CD14-positive monocyte (primary cell): ENCODE measurements around the gene CFAP53. TPM values are rescaled to one million over a fixed set of nuclear protein-coding genes. Genes with fewer than 3 reads are reported as not detected.
"Not testable (repeated sequence)": the region's sequence is repeated elsewhere in the genome, so short reads cannot be mapped to it uniquely, and the experiment has no call there.

Experiments used
- DNase-seq, 3 donors: peaks; one replicate each; pipeline ENCODE4 v3.0.0-alpha.2; 2011 to 2022
- H2AFZ ChIP-seq: 2 replicates; pipeline ENCODE4 v1.6.0; 2012; ENCODE audit warnings: mild to moderate bottlenecking, low read depth, low read length, inconsistent platforms; ENCODE audit not compliant: insufficient read depth, poor library complexity, severe bottlenecking
- H3K27ac ChIP-seq, 2 donors: 1 replicate in 1 of 2; 2 replicates in 1 of 2; pipeline ENCODE4 v1.5.1; 2012 to 2013; ENCODE audit warnings: low read length in 2 of 2, control low read depth in 1 of 2, inconsistent platforms in 1 of 2, low read depth in 1 of 2, mild to moderate bottlenecking in 1 of 2
- H3K27me3 ChIP-seq, 2 donors: one replicate each; pipeline versions ENCODE4 v1.6.0 to v1.6.1; 2011 to 2013; ENCODE audit warnings: low read length in 2 of 2; ENCODE audit not compliant: control insufficient read depth in 2 of 2, insufficient read depth in 2 of 2
- H3K36me3 ChIP-seq, 2 donors: replicated peaks in 1 of 2; 1 replicate in 1 of 2; 2 replicates in 1 of 2; pipeline versions ENCODE4 v1.5.1 to v1.6.1; 2012 to 2013; ENCODE audit warnings: low read length in 2 of 2, control low read depth in 1 of 2, inconsistent platforms in 1 of 2, mild to moderate bottlenecking in 1 of 2; ENCODE audit not compliant: insufficient read depth in 2 of 2, control insufficient read depth in 1 of 2
- H3K4me1 ChIP-seq, 2 donors: 1 replicate in 1 of 2; 2 replicates in 1 of 2; pipeline versions ENCODE4 v1.5.1 to v1.6.1; 2012 to 2013; ENCODE audit warnings: low read length in 2 of 2, control low read depth in 1 of 2, inconsistent platforms in 1 of 2, mild to moderate bottlenecking in 1 of 2, moderate library complexity in 1 of 2; ENCODE audit not compliant: insufficient read depth in 2 of 2, control insufficient read depth in 1 of 2
- H3K4me2 ChIP-seq: replicated peaks from 2 replicates; pipeline ENCODE3; 2012; ENCODE audit warnings: low read length, moderate library complexity, mild to moderate bottlenecking; ENCODE audit not compliant: poor library complexity, severe bottlenecking; ENCODE audit errors: extremely low read depth
- H3K4me3 ChIP-seq, 3 experiments: fragments of 200-600 bp in 1 of 3; sonication (generic) in 1 of 3; replicated peaks in 1 of 3; 1 replicate in 2 of 3; 2 replicates in 1 of 3; pipeline ENCODE4 v1.5.1; 2011 to 2013; ENCODE audit warnings: low read length in 3 of 3, mild to moderate bottlenecking in 3 of 3, control low read depth in 2 of 3, low read depth in 2 of 3, inconsistent platforms in 1 of 3, moderate library complexity in 1 of 3
- H3K79me2 ChIP-seq: 2 replicates; pipeline ENCODE4 v1.6.0; 2012; ENCODE audit warnings: mild to moderate bottlenecking, control low read depth, inconsistent platforms, low read length, moderate library complexity; ENCODE audit not compliant: insufficient read depth
- H3K9ac ChIP-seq: 2 replicates; pipeline ENCODE4 v1.6.0; 2017; ENCODE audit warnings: low read length, mild to moderate bottlenecking; ENCODE audit not compliant: insufficient read depth, poor library complexity, severe bottlenecking
- H3K9me3 ChIP-seq, 2 donors: replicated peaks in 1 of 2; 1 replicate in 1 of 2; 2 replicates in 1 of 2; pipeline versions ENCODE4 v1.5.1 to v1.6.1; 2012 to 2013; ENCODE audit warnings: low read length in 2 of 2, control low read depth in 1 of 2; ENCODE audit not compliant: control insufficient read depth in 1 of 2, insufficient read depth in 1 of 2
- H4K20me1 ChIP-seq: 2 replicates; pipeline ENCODE4 v1.6.0; 2012; ENCODE audit warnings: mild to moderate bottlenecking, low read length, control low read depth, moderate library complexity; ENCODE audit not compliant: insufficient read depth
- H3K27ac Mint-ChIP-seq, 7 donors: one replicate each; pipeline ENCODE4 v1.8.0; 2020; ENCODE audit warnings: mild to moderate bottlenecking in 7 of 7, mixed read lengths in 7 of 7, moderate library complexity in 6 of 7, inconsistent platforms in 2 of 7
- H3K27me3 Mint-ChIP-seq, 3 donors: one replicate each; pipeline ENCODE4 v1.8.0; 2021 to 2022; ENCODE audit warnings: low read depth in 3 of 3, mild to moderate bottlenecking in 3 of 3, mixed read lengths in 3 of 3, moderate library complexity in 3 of 3, inconsistent platforms in 1 of 3
- H3K36me3 Mint-ChIP-seq, 2 donors: one replicate each; pipeline ENCODE4 v1.8.0; 2020; ENCODE audit warnings: mixed read lengths in 2 of 2, inconsistent platforms in 1 of 2, mild to moderate bottlenecking in 1 of 2
- H3K4me1 Mint-ChIP-seq: one replicate; pipeline ENCODE4 v1.8.0; 2020; ENCODE audit warnings: mild to moderate bottlenecking, mixed read lengths
- H3K4me3 Mint-ChIP-seq, 2 donors: one replicate each; pipeline ENCODE4 v1.8.0; 2020; ENCODE audit warnings: mild to moderate bottlenecking in 2 of 2, mixed read lengths in 2 of 2, moderate library complexity in 1 of 2
- H3K9me3 Mint-ChIP-seq, 7 donors: one replicate each; pipeline ENCODE4 v1.8.0; 2020 to 2022; ENCODE audit warnings: mixed read lengths in 7 of 7, mild to moderate bottlenecking in 6 of 7, moderate library complexity in 6 of 7, inconsistent platforms in 2 of 7
- WGBS: methylation state at CpG from one replicate; pipeline ENCODE4 v1.1.5; 2013; ENCODE audit warnings: missing lambda C conversion rate; ENCODE audit not compliant: insufficient coverage; 5-methylcytosine and 5-hydroxymethylcytosine counted together
- intact Hi-C, 2 donors: fragments of 100-400 bp; cut with micrococcal nuclease; formaldehyde crosslinking; loops; one replicate each; pipeline versions ENCODE4 v1.15.0 to v1.15.1; 2023
- polyA plus RNA-seq, 3 donors: library from polyadenylated mRNA; depleted of rRNA in 1 of 3; unstranded in 2 of 3; stranded (reverse) in 1 of 3; fragments of 300-500 nt in 2 of 3; fragments of >200 nt in 1 of 3; fragmentation: Illumina TruSeq in 2 of 3; gene quantifications; 1 replicate in 2 of 3; 2 replicates in 1 of 3; pipeline ENCODE4 v1.2.3, GENCODE V29; 2012 to 2021
- TF ChIP-seq, protein P1 (sequence below): fragments of 200-600 bp; IDR thresholded peaks from one replicate; pipeline ENCODE4 v1.8.0; 2022; ENCODE audit warnings: antibody characterized with exemption, mild to moderate bottlenecking

Gene CFAP53
- polyA plus RNA-seq, 3 donors: 0.08 to 0.14 TPM; not detected in 1

DNA sequence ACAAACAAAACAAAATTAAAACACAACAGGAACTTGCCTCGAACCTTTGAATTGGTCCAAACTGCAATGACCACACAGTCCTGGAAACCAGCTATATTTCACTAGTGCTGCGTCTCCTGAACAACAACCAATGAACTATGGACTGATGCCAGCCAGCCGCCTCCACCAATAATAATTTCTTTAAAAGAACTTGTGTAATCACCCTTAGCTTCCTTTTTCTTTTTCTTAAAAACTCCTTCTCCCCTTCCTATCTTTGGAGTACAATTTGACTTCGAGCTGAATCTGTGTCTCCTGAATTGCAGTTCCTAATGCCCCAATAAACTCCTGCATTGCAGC lies 22.8 kb upstream of the CFAP53 start:
- peak overlapping the region in 1 of 3 experiments; percentile 19 for H3K4me3 ChIP-seq
- peaks cover 0 to 2% (median 2%) of the 10 kb centered on the region in 7 donors for H3K9me3 Mint-ChIP-seq
- H3K4me1 ChIP-seq: peaks cover 25 to 42% of the 10 kb centered on the region in 2 donors
- H3K4me1 Mint-ChIP-seq: peaks cover 35% of the 10 kb centered on the region
- peaks cover 0 to 4% (median under 1%) of the 10 kb centered on the region in 3 donors for H3K27me3 Mint-ChIP-seq
- peak overlapping the region; percentile 59 for H2AFZ ChIP-seq
- peak overlapping the region in 1 of 2 donors; percentile 27 for H3K27ac ChIP-seq
- H3K9me3 ChIP-seq: no peaks in the 10 kb centered on the region
- no peak overlapping the region for H3K4me3 Mint-ChIP-seq
- H3K4me2 ChIP-seq: no peak overlapping the region
- H3K36me3 Mint-ChIP-seq: peaks cover 19 to 23% of the 10 kb centered on the region in 2 donors
- TF ChIP-seq, protein P1, sequence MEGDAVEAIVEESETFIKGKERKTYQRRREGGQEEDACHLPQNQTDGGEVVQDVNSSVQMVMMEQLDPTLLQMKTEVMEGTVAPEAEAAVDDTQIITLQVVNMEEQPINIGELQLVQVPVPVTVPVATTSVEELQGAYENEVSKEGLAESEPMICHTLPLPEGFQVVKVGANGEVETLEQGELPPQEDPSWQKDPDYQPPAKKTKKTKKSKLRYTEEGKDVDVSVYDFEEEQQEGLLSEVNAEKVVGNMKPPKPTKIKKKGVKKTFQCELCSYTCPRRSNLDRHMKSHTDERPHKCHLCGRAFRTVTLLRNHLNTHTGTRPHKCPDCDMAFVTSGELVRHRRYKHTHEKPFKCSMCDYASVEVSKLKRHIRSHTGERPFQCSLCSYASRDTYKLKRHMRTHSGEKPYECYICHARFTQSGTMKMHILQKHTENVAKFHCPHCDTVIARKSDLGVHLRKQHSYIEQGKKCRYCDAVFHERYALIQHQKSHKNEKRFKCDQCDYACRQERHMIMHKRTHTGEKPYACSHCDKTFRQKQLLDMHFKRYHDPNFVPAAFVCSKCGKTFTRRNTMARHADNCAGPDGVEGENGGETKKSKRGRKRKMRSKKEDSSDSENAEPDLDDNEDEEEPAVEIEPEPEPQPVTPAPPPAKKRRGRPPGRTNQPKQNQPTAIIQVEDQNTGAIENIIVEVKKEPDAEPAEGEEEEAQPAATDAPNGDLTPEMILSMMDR: no peak
- H3K36me3 ChIP-seq: peaks cover 16 to 20% of the 10 kb centered on the region in 2 donors
- intact Hi-C loops: loop anchor here (5.0 to 10.0 kb wide), 2 partner anchors 794 to 797 kb away; partner anchors contain the start of gene RPL17 (in 2 of the 2)
- peak in 2 of 3 donors; percentile 15 to 35 for DNase-seq
- no peak overlapping the region for H3K9ac ChIP-seq
- H3K27ac Mint-ChIP-seq: peak overlapping the region; percentile 1 to 86 (median 78)
- no peaks in the 10 kb centered on the region for H4K20me1 ChIP-seq
- H3K79me2 ChIP-seq: peaks cover 19% of the 10 kb centered on the region
- no peaks in the 10 kb centered on the region for H3K27me3 ChIP-seq
- 4% methylated on average over 3 of the region's 4 CpGs for WGBS

- peak overlapping the region; percentile 88 for H2AFZ ChIP-seq
- not testable (repeated sequence) for H3K27me3 Mint-ChIP-seq, DNase-seq, H4K20me1 ChIP-seq, H3K27me3 ChIP-seq, H3K9me3 ChIP-seq, H3K9me3 Mint-ChIP-seq
- H3K4me1 ChIP-seq: peaks cover 25 to 47% of the 10 kb centered on the region in 2 donors
- H3K9ac ChIP-seq: peak overlapping the region; percentile 78
- Mint-ChIP-seq H3K4me3 (peak overlapping the region; percentile 100), H3K36me3 (peaks cover 25 to 28% of the 10 kb centered on the region in 2 donors), H3K27ac (peak overlapping the region; percentile 1 to 98 (median 96)), H3K4me1 (peaks cover 41% of the 10 kb centered on the region)
- H3K79me2 ChIP-seq: peaks cover 19% of the 10 kb centered on the region
- H3K4me2 ChIP-seq: peak overlapping the region; percentile 96
- WGBS: 92% methylated on average over 10 of the region's 21 CpGs
- intact Hi-C loops: loop anchor here (5.0 to 10.0 kb wide), 2 partner anchors 794 to 796 kb away; partner anchors contain the start of gene RPL17 (in 2 of the 2)
- H3K27ac ChIP-seq: peak overlapping the region; percentile 60 to 84
- H3K36me3 ChIP-seq: peaks cover 21 to 25% of the 10 kb centered on the region in 2 donors
- H3K4me3 ChIP-seq: peak overlapping the region; percentile 84 to 99 (median 98)
Observed at GRCh38 chr18:50288348-50289107, 22.2 kb upstream of the CFAP53 start.
